ENCODE results near the gene KIAA1328.
"Not testable (repeated sequence)": the region's sequence is repeated elsewhere in the genome, so short reads cannot be mapped to it uniquely, and the experiment has no call there.

KIAA1328 gene

DNA sequence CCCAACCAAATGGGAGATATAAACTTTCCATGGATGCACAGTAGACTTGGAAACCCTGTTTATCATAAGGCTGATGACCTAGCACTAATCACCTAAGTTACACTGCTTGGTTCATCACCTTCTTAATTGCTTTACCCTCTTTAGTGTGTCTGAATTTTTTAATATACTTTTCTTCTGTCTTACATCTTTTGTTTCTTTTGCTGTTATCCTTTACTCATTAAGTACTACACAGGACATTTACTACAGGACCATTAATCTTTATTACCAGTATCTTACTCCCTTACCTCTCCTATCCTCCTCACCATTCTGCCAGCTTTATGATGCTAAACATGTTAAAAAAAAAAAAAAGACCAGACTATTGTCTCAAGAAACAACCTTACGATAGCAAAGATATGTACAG lies 333.6 kb downstream of the KIAA1328 start:
- DNase-seq = no peak

DNA sequence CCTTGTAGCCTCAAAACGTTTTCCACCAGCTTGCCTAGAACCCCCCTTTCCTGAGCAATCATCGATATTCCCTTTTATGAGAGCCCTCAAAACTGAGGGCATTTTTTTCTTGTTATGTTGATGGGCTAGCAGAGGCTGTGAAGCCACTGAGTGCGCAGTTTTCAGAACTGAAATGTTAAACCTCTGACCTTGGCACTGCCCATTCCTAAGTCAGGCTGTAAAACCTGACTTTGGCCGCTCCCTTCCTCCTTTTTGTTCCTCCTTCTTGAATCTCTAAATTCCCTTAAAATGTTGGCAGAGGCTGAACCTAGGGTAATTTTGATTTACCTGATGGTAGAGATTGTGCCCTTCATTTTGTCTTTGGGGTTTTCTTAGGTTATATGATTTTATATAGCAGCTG lies 334.2 kb downstream of the KIAA1328 start:
- no peak for DNase-seq

DNA sequence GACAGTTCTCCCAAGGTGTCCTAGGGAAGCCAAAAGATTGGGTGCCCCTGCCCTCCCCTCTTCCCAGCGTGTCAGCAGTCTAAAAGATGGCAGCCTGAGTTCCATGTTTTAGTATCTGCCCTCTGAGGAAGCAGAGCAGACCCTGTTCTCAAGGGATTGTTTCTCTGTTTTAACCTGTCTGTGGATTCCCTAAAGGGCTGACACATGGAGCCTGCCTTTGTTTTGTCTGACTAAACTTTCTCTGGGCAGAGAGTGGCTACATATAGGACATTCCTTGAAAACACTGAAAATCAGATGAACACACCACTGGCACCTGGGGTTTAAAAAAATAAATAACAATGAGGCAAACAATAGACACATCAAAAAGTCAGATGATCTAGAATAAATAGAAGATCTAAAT lies 337.6 kb downstream of the KIAA1328 start:
- no peak for DNase-seq

DNA sequence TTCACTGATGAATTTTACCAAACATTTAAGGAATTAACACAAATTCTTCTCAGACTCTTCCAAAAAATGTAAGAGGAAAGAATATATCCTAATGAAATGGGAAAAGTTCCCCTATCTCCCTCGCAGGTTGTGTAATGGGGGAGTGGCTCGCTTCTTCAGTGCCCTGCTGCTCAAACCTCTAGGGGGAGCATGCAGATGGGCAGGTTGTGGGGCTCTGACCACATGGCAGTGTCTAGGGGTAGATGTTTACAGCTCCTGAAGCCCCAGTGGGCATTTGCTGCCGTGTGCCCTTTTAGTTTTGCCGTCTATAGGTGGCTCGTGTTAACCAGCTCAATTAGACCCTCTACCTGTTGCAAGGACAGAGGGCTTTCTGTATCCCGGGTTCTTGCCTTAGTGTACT lies 338.0 kb downstream of the KIAA1328 start:
- DNase-seq = not testable (repeated sequence)

DNA sequence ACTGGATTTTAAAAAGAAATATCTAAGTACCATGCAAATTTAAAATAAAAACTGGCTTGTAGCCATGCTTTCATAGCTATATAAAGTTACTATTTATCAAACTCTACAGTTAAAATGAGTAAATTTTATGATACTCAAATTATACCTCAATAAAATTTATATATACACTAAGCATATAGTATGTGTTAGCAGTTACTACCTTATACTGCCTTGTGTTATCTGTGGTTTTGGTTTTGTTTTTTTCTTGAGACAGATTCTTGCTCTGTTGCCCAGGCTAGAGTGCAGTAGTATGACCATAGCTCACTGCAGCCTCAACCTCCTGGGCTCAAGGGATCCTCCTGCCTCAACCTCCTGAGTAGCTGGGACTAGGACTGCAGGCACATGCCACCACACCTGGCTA lies 342.1 kb downstream of the KIAA1328 start:
- DNase-seq = no peak

DNA sequence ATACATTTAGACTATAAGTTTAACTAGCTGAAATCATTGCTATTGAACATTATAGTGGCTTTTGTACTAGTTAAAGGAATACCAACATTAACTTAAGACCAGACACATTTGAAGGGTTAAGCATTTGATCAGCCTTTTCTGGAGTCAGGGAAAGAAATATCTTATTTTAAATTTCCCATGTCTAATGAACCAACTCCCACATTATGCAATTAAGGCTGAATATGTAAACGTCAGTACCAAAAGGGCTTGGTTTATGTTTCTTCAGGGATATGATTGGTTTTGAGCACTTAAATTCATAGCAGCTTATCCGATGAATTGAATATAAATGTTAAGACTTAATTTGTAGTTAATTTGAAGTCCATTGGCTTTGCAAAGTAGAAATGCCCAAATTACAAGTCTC lies 344.5 kb downstream of the KIAA1328 start:
- no peak for DNase-seq

DNA sequence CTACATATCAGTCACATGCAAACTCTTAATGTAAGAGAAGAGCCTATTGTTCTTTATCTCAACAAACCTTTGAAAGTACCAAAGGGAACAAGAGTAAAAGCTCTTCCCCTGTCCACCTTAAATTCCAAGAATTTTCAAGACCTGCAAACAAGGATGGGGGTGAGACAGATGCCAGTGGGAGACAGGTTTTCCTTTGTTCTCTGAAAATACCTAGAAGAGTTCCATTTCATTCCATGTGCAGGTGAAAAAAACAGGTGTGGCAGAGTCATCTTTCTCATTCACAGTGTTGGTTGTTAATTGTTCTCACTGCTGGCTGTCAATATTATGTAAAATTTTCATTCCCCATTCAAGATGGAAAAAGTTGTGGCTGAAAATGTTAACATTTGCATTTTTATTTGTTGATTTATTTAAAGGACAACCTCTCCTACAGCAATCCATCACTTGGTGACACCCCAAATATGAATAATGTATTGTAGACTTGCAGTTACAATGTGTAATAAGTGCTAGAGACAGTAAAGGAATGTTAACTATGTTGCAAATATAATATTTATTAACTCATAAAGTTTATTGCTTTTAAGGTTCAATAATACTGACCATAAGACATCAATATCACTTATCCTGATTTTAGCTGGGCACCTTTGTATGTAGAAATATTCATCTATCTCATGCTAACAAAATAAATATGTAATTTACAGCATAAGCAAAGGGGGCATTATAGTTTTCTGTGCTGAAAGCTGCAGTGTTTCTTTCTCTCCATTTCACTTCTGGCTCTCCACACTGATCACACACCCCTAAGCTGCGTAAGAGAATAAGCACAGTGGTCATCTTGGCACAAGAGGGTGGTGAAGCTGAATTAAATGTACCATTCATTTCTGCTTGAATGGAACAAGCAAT lies 347.0 kb downstream of the KIAA1328 start:
- DNase-seq = no peak

DNA sequence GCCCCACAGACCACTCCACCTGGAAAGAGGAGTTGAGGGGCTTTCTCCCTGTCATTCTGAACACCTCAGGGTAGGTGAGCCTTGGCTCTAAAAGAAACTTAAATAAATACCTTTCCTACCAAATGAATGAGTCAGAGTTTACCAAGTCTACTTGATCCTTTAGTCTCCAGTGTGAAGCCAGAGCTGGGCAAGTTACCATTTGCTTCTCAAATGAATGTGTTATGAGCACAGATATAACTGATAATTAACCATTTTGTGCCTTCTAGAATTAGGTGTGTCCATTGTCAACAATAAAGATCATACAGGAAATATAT lies 347.7 kb downstream of the KIAA1328 start:
- DNase-seq = no peak

DNA sequence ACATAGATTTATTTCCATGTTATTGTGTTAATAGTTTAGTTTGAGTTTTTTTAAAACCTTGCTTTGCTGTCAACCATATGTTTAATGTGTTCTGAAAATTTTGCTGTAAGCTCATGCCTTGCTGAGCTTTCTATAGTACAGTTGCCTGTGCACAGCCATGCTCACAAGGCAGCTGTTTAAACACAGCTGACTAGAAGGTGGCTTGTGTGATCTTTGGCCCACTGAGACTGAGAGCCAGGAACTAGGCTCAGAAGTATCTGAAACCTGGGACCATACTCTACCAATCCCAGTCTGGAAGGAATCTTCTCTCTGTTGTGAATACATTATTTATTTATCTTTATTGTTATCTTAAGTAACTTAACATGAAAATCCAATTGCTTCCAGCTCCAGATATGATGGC lies 350.5 kb downstream of the KIAA1328 start:
- no peak for DNase-seq

DNA sequence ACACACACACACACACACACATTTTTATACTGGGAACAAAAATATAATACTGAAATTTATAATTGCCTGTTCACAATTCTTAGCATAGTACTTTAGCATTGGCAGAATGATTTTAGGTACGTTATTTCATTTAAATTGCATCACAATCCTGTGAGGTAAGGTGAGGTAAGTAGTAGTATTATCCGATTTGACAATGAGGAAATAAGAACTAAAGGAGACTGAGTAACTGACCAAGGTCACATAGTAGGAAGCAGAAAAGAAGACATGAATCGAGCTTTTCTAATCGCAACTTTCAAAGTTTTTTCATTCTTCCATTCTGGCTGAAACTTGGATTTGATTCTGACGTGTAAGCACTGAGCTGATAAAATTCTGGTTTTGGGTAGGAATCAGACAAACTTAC lies 351.2 kb downstream of the KIAA1328 start:
- no peak for DNase-seq

DNA sequence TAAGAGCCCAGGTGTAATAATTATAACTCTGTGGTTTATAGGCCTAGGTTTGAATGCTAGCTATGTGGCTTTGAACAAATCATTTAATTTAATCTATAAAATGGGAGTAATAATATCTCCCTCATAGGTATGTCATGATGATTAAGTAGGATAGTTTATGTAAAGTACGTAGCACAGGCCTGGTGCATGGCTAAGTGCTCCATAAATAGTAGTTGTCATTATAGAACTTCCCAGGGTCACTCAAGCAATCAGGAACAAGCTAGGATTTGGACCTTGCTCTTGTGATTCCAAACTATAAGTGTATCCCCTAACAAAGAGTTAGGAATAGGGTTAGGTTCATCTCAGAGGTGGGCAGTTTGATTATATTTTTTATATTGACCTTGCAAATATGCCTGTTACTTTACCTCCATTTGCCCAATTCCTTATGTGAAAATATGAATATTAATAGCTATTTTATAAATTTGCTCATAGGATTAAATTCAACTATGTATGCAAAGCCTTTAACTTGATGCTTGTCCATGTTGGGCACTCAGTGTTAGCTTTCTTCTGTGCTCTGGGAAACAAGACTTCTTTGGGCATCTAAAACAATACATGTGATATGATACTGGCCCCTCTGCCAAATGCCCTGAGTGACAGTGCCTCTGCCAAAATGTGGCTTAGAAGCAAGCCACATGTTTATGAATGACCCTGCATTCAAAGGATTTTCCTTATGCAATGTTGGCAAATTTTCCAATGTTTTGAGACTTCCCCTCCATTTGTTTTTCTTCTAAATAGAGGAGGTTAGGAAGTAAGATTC lies 353.6 kb downstream of the KIAA1328 start:
- DNase-seq = no peak

DNA sequence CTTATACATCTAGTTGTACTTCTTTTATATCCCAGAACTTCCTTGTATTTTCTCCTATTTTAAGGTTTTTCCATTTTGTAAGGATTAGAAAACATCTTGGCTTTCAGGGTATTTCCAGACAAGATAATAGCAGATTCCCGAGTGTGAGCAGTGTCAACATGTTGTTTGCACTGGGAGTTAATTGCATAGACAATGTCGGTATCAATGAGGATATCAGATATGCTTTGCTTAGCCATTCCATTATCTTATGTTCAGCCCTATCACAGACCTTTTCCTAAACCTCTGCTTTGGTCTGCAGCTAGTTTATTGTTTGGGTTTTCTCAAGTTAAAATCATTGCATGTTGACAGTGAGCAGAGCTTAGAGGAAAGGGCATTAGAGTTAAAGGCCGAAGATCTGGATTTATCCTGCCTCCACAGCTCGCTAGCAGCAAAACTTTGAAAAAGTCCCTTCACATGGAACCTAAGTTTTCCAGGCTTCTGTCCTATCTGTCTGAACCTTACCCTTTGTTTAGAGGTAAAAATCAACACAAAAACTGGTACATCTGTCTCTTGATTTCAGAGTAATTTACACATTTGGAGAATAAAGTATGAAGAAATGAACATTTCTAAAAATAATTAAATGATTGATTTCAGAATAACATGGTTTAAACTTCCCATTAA lies 355.4 kb downstream of the KIAA1328 start:
- DNase-seq = no peak

DNA sequence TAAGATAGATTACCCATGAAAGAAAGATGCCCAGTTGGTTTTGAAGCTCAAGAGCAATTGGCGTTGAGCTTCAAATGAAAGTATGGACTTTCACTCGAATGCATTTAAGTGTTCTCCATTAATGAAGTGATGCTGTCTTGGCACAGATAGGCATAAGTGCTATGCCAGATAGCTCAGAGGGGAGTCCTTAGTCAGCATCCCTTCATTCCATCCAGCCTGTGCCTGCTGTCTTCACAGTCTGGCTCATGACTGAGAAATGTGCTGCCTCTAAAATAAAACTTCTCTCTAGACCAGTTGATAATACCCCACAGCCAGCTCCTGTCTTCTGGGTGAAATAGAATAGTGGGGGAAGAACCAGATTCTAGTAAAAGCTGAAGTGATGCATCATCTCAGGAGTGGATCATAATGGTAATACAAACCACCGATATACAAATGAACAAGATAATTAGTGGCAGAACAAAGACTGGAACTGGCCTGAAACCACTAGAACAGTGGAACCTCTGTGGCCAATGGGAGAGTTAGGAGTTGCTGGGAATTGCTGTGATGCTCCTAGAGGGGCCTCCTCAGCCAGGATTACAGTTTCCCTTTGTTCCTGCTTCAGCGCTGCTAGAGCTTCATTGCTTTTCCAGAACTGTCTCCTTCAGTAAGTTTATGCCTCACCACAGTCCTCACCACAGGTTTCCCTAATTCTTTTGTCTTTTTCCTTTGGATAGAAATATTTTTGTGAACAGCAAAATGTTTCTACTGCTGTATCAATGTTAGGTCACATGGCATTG lies 359.3 kb downstream of the KIAA1328 start:
- no peak for DNase-seq

DNA sequence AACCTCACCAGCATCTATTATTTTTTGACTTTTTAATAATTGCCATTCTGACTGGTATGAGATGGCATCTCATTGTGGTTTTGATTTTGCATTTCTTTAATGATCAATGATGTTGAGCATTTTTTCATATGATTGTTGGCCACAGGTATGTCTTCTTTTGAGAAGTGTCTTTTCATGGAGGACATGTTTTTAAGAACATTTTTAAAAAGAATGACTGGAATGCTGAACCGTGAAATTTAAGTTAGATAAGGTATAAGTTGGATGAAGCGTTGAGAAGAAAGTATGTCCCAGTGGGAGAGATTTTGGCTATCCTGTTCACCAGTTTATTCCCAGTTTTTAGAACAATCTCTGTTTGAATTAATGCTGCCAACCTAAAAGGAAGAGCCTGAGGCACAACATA lies 370.8 kb downstream of the KIAA1328 start:
- no peak for DNase-seq

DNA sequence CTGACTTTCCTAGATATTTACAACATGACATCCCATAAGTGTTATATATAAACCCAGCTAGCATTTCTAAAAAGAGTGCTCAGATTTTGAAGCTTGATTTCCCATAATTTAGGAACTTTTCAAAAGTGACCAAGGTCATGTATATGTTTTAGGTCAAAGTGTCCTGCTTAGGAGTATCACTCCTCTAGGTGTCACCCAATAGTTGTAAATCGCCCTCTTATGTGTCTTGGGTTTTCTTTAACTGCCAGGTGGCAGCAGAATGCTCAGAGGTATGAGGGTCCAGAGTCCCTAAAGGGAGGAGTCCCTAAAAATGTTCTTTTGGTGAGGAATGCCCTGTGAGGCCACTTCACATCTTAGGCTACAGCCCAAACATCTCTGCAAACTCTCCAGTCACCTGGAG lies 378.4 kb downstream of the KIAA1328 start:
- no peak for DNase-seq

DNA sequence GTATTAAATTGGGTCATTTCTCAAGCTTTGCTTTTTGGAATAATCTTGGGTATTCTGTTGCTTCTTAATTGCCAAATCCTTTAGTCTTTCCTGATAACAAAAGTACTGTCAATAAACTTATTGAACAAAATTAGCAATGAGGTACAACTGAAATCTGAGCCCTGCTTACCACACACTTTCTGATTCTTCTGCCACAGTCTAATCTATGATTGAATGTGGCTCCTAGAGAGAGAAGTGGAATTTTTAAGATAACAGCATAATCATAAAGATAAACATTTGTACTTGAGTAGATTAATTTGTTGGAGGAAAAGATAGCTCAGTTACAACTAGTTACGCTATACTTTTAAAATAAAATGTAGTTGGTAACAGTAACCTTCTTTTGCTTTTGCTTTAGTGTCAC lies 381.9 kb downstream of the KIAA1328 start:
- DNase-seq = no peak

DNA sequence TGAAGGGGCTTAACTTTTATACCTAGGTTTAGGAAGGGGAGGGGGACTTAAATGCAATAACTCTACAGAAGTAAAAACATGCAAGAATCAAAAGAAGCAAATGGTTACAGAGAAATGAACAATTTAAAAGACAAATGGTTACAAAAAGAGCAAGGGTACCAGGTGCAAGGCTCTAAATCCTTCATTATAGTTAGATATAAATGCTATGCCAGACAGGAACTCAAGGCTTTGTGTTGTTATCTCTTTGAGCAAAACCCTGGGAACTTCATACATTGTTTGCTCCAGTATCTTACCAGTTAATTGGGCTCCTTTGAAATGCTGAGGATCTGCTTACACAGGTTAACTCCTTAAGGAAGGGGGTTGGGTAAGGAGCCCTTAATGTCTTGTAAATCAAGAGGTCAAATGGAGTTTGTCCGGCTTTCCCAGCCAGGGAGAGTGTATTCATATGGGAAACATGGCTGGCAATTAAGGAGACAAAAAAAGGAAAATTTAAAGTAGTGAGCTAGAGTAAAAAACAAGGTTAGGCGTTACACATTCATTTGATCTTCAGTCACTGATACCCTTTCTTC lies 389.2 kb downstream of the KIAA1328 start:
- no peak for DNase-seq

DNA sequence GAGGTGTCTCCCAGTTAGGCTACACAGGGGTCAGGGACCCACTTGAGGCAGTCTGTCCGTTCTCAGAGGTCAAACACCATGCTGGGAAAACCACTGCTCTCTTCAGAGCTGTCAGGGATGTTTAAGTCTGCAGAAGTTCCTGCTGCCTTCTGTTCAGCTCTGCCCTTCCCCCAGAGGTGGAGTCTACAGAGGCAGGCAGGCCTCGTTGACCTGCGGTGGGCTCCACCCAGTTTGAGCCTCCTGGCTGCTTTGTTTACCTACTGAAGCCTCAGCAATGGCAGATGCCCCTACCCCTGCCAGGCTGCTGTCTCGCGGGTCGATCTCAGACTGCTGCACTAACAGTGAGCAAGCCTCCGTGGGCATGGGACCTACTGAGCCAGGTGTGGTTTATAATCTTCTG lies 390.3 kb downstream of the KIAA1328 start:
- DNase-seq = no peak

DNA sequence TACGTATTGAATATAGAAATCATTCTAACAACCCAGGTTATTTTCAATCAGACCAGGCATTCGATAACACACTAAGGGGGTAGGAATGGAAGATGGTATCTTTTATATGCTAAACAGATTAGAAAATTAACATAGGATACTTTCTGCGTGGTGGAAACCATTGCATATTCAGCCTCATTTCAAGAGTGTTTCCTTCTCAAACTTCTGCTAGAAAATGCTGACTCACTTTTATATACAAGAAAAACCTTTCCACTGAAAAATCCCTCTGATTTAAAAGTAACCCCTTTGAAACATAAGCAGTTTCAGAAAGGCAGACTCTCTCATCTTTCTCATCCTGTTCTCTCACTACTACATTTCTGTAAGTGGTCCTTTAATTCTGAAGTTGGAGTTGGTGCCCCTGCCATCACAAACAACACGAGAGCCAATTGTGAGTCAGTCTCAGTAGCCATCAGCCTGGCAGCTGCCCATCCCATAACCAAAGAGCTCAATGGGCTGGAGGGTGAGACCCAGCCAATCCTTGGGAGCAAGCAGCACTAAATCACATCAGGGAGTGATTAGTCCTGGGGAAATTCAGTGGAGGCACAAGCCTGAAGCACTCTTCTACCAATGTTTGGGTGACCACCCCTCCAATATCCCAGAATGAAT lies 393.5 kb downstream of the KIAA1328 start:
- DNase-seq = no peak

DNA sequence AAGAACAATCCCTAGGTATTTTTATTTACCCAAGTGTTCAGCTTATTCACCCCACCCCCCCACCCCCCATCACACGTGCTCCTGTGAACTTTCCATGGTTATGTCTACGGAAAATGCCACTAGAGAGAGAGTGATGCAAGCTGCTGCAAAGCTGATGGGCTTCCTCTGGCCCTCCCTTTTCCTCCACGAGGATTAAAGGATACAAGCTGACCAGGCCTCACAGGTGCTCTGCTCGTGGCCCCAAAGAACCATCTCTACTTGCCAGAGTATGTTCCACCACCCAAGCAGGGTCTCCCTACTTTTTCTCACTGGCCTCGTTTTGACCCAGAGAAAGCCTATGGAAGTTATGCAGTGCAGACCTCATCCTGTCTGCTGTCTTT lies 394.1 kb downstream of the KIAA1328 start:
- no peak for DNase-seq

DNA sequence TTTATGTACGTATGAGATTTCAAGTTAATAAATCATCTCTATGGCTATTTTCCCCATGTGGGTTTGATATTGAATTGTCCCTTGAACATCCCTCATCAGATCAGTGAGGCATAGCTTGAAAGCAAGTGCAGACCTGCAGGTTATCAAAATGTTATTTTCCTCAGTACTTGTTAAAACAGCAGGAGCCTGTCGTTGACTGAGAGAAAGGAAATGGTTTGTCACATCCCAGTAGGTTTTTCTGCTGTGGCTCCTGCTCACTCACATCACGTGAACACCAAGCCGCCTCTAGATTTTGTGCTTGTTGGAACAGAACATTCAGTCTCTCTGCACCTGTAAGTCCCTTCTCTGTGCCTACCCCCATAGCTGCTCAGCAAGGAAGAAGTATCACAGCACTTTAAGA lies 396.4 kb downstream of the KIAA1328 start:
- DNase-seq = no peak

DNA sequence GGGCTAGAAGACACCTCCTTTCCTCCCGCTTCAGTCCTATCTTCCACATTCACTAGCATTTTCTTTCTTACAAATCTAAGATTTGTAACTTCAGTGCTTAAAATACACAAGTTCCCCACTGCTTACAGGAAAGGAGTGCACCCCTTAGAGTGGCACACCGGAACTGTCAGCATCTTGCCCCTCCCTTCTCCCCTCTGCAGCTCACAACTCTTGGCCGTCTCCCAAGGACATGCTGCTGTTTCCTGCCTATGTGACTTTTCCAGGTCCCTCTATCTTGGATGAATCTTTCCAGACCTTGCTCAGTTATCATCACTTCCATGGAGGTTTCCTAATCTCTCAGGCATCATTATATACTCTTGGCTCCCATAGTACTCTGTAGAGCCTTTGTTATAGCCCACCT lies 401.8 kb downstream of the KIAA1328 start:
- no peak for DNase-seq
